Hepatocyte (in vitro differentiated cells): ENCODE measurements around the gene PSD. TPM values are rescaled to one million over a fixed set of nuclear protein-coding genes. Genes with fewer than 3 reads are reported as not detected.

Experiments
- DNase-seq: peaks from one replicate; pipeline ENCODE4 v3.0.0-alpha.2; 2016; ENCODE audit warnings: low spot score
- H2AFZ ChIP-seq: fragments of 200-600 bp; sonication (generic); 2 replicates; pipeline ENCODE4 v1.6.0; 2016; ENCODE audit warnings: antibody characterized with exemption, mild to moderate bottlenecking
- H3K27ac ChIP-seq: fragments of 200-600 bp; sonication (generic); 2 replicates; pipeline ENCODE4 v1.5.1; 2016; ENCODE audit warnings: mild to moderate bottlenecking
- H3K27me3 ChIP-seq: fragments of 200-600 bp; sonication (generic); 2 replicates; pipeline ENCODE4 v1.6.1; 2016
- H3K36me3 ChIP-seq: fragments of 200-600 bp; sonication (generic); replicated peaks from 2 replicates; pipeline ENCODE4 v1.5.1; 2016; ENCODE audit warnings: low read depth; ENCODE audit not compliant: insufficient read depth
- H3K4me1 ChIP-seq: fragments of 200-600 bp; sonication (generic); 2 replicates; pipeline ENCODE4 v1.5.1; 2016; ENCODE audit warnings: mild to moderate bottlenecking, moderate library complexity; ENCODE audit not compliant: insufficient read depth
- H3K4me2 ChIP-seq: fragments of 200-600 bp; sonication (generic); 2 replicates; pipeline ENCODE4 v1.6.0; 2016
- H3K4me3 ChIP-seq: fragments of 200-600 bp; sonication (generic); 2 replicates; pipeline ENCODE4 v1.5.1; 2016; ENCODE audit warnings: mild to moderate bottlenecking
- H3K79me2 ChIP-seq: fragments of 200-600 bp; sonication (generic); 2 replicates; pipeline ENCODE4 v1.6.0; 2017; ENCODE audit warnings: mild to moderate bottlenecking
- H3K9me2 ChIP-seq: fragments of 200-600 bp; sonication (generic); replicated peaks from 2 replicates; pipeline ENCODE4 v1.6.0; 2017; ENCODE audit warnings: mild to moderate bottlenecking; ENCODE audit not compliant: insufficient read depth
- H3K9me3 ChIP-seq: fragments of 200-600 bp; sonication (generic); 2 replicates; pipeline ENCODE4 v1.5.1; 2016; ENCODE audit warnings: low read depth, mild to moderate bottlenecking
- H4K20me1 ChIP-seq: fragments of 200-600 bp; sonication (generic); 2 replicates; pipeline ENCODE4 v1.6.0; 2016; ENCODE audit warnings: mild to moderate bottlenecking; ENCODE audit not compliant: insufficient read depth, poor library complexity, severe bottlenecking
- CTCF ChIP-seq: fragments of 200-600 bp; sonication (generic); IDR thresholded peaks from 2 replicates; pipeline ENCODE4 v1.5.1; 2016; ENCODE audit warnings: antibody characterized with exemption, mild to moderate bottlenecking; ENCODE audit not compliant: poor library complexity
- EZH2 ChIP-seq: fragments of 200-600 bp; sonication (generic); IDR thresholded peaks from 2 replicates; pipeline ENCODE4 v1.6.1; 2016; ENCODE audit warnings: antibody characterized with exemption, mild to moderate bottlenecking, borderline replicate concordance
- EZH2phosphoT487 ChIP-seq: fragments of 200-600 bp; sonication (generic); IDR thresholded peaks from one replicate; pipeline ENCODE4 v1.6.1; 2018; ENCODE audit warnings: antibody characterized with exemption, mild to moderate bottlenecking, low read depth, moderate library complexity; ENCODE audit not compliant: unreplicated experiment, severe bottlenecking
- WGBS: methylation state at CpG from one replicate; pipeline ENCODE4 v1.1.6; 2016; ENCODE audit warnings: low lambda C conversion rate; ENCODE audit errors: missing lambda C conversion rate; 5-methylcytosine and 5-hydroxymethylcytosine counted together
- polyA plus RNA-seq: library from polyadenylated mRNA; unstranded; fragments of >200 nt; fragmentation: Nextera tagmentation; extraction: Ambion mirVana; gene quantifications from 2 replicates; pipeline ENCODE4 v1.2.1, GENCODE V29; 2016
- total RNA-seq: library from RNA; depleted of rRNA; stranded (reverse); fragments of >200 nt; gene quantifications from 2 replicates; pipeline ENCODE4 v1.2.3, GENCODE V29; 2014

The PSD gene
- total and polyA plus RNA-seq, 2 experiments from 2014 or later: 13.1 to 20.1 TPM

GRCh38 chr10:102402512-102402896, 16.1 kb downstream of the PSD start:
- Histone ChIP-seq H4K20me1 (no peaks in the 10 kb centered on the region), H3K9me3 (no peaks in the 10 kb centered on the region), H3K79me2 (no peaks in the 10 kb centered on the region), H3K36me3 (no peaks in the 10 kb centered on the region), H3K9me2 (no peaks in the 10 kb centered on the region), H3K4me2 (no peak overlapping the region), H2AFZ (no peak overlapping the region), H3K4me3 (no peak overlapping the region), H3K4me1 (peaks cover 8% of the 10 kb centered on the region), H3K27me3 (peaks cover 1% of the 10 kb centered on the region), H3K27ac (no peak overlapping the region)
- TF ChIP-seq EZH2 (no peak), CTCF (no peak), EZH2phosphoT487 (no peak)
- WGBS: 93% methylated on average over 5 of the region's 5 CpGs
- DNase-seq: no peak

- Histone ChIP-seq H3K36me3 (no peaks in the 10 kb centered on the region), H3K27me3 (no peaks in the 10 kb centered on the region), H3K4me3 (no peak overlapping the region), H3K9me3 (no peaks in the 10 kb centered on the region), H3K9me2 (no peaks in the 10 kb centered on the region), H3K79me2 (no peaks in the 10 kb centered on the region), H4K20me1 (no peaks in the 10 kb centered on the region), H3K27ac (no peak overlapping the region), H3K4me2 (no peak overlapping the region), H3K4me1 (peaks cover 8% of the 10 kb centered on the region), H2AFZ (no peak overlapping the region)
- TF ChIP-seq EZH2 (no peak), EZH2phosphoT487 (no peak), CTCF (no peak)
- DNase-seq: peak; percentile 70
- WGBS: 72% methylated on average over 15 of the region's 18 CpGs
Measured at GRCh38 chr10:102401735-102402511, 16.7 kb downstream of the PSD start.

GRCh38 chr10:102401342-102401654, 17.3 kb downstream of the PSD start:
- peaks cover 11% of the 10 kb centered on the region for H3K4me1 ChIP-seq
- H2AFZ ChIP-seq: no peak overlapping the region
- peaks cover 6% of the 10 kb centered on the region for H3K79me2 ChIP-seq
- no peaks in the 10 kb centered on the region for H3K9me3 ChIP-seq
- no peak for DNase-seq
- H3K4me3 ChIP-seq: no peak overlapping the region
- no peak overlapping the region for H3K4me2 ChIP-seq
- 87% methylated on average over 8 of the region's 8 CpGs for WGBS
- no peak overlapping the region for H3K27ac ChIP-seq
- no peaks in the 10 kb centered on the region for H3K36me3 ChIP-seq
- no peaks in the 10 kb centered on the region for H4K20me1 ChIP-seq
- H3K9me2 ChIP-seq: no peaks in the 10 kb centered on the region
- TF ChIP-seq CTCF: no peak
- no peak for TF ChIP-seq EZH2phosphoT487
- no peak for TF ChIP-seq EZH2
- no peaks in the 10 kb centered on the region for H3K27me3 ChIP-seq
